ENCODE data around the gene SUMO2.
"Not testable (repeated sequence)": the region's sequence is repeated elsewhere in the genome, so short reads cannot be mapped to it uniquely, and the experiment has no call there.

Gene SUMO2

DNA sequence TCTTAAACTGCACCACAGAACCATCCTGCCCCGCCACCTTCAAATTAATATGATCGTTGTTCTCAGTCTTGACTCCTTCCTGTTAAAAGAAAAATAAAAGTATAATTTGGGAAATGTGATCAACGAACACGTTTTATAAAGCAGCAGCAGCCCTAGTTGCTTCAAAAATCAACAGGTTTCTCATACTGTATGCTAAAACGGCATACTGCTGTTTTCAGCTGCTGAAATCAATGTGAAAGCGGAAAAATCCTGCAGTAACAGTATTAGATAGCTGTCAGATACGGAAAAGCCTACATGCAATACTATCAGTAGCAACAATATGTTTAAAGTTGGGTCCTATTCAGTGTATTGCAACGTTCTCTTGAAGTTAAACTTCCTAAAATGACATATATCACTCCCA lies 1.6 kb downstream of the SUMO2 start:
- DNase-seq = no peak

DNA sequence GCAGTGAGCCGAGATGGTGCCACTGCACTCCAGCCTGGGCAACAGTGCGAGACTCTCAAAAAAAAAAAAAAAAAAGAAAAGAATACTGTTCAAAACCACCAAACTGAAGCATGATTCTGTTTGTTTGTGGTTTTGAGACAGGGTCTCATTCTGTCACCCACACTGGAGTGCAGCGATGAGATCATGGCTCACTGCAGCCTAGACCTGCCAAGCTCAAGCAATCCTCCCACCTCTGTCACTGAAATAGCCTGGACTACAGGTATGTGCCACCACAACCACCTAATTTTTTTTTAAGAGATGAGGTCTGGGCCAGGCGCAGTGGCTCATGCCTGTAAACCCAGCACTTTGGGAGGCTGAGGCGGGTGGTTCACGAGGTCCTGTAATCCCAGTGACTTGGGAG lies 4.3 kb downstream of the SUMO2 start:
- no peak for DNase-seq

DNA sequence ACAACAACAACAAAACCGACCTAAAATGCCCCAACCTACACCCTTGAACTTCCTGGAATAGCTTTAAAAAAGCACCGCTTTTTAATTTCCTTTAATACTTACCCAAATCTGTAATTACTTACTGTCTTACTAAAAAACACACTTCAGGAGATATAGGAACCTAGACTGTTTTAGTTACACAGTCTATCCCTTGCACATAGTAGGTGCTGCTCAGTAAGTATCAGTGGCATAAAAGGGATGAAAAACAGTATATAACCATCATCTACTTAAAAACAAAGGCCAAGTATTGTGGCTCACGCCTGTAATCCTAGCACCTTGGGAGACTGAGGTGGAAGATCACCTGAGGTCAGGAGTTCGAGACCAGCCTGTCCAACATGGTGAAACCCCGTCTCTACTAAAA lies 6.1 kb downstream of the SUMO2 start:
- no peak for DNase-seq

DNA sequence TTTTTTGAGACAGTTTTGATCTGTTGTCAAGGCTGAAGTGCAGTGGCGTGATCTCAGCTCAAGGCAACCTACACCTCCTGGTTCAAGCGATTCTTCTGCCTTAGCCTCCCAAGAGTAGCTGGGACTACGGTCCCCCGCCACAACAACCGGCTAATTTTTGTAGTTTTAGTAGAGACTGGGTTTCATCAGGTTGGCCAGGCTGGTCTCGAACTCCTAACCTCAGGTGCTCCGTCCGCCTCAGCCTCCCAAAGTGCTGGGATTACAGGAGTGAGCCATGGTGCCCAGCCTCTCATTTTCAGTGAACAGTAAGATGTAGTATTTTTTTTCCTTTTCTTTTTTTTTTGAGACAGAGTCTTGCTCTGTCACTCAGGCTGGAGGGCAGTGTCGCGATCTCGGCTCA lies 7.8 kb downstream of the SUMO2 start:
- no peak for DNase-seq

DNA sequence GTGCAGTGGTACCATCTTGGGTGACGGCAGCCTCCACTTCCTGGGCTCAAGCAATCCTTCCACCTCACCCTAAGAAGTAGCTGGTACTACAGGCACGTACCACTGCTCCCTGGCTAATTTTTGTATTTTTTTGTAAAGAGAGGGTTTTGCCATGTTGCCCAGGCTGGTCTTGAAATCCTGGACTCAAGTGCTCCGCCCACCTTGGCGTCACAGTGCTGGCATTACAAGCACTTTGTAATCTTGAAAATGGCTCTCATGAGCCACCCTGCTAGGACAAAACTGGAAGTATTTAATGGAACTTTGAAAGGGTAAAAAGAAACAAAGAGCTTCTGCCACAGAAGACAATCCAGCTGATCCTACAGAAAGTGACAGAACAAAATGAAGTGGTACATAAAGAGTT lies 9.2 kb downstream of the SUMO2 start:
- DNase-seq = no peak

DNA sequence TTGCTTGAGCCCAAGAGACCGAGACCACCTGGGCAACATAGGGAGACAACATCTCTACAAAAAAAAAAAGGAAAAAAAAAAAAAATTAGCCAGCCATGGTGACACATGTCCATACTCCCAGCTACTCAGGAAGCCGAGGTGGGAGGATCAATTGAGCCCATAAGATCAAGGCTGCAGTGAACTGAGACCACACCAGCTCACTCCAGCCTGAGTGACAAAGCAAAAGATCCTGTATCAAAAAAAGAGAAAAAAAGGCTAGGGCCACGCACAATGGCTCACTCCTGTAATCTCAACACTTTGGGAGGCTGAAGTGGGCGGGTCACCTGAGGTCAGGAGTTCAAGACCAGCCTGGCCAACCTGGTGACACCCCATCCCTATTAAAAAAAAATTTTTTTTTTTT lies 13.8 kb downstream of the SUMO2 start:
- no peak for DNase-seq

DNA sequence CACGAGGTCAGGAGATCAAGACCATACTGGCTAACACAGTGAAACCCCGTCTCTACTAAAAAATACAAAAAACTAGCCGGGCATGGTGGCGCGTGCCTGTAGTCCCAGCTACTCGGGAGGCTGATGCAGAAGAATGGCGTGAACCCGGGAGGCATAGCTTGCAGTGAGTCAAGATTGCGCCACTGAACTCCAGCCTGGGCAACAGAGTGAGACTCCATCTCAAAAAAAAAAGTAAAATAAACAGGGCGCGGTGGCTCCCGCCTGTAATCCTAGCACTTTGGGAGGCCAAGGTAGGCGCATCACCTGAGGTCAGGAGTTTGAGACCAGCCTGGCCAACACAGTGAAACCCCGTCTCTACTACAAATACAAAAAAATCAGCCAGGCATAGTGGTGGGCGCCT lies 18.2 kb downstream of the SUMO2 start:
- DNase-seq = not testable (repeated sequence)

DNA sequence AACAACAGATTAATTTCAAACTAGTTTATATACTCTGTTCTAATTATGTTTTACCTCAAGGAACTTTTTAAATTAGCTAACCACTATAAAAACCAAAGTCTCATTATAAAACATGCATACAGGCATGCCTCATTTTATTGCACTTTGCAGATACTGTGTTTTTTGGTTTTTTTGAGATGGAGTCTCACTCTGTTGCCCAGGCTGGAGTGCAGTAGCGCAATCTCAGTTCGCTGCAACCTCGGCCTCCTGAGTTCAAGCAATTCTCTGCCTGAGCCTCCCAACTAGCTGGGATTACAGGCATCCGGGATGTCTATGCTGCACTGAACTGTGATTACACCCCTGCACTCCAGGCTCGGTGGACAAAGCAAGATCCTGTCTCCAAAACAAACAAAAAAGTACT lies 19.7 kb downstream of the SUMO2 start:
- no peak for DNase-seq

DNA sequence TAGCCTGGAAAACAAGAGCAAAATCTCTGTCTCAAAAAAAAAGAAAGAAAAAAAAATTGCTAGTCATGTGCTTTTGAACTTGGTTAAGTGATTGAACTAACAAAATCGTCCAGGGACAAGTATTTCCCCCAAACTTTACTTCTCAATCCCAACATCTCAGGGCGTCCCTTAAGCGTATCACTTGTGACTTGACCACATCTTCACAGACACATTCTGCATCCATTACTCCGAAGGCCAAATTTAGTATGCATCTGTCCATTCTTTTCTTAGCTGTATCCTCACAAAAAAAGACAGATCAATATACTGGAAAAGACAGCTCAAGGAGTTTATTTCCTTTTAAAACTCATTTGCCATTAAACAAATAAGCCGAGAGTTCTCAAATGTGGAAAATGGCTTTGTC lies 22.5 kb downstream of the SUMO2 start:
- no peak for DNase-seq

DNA sequence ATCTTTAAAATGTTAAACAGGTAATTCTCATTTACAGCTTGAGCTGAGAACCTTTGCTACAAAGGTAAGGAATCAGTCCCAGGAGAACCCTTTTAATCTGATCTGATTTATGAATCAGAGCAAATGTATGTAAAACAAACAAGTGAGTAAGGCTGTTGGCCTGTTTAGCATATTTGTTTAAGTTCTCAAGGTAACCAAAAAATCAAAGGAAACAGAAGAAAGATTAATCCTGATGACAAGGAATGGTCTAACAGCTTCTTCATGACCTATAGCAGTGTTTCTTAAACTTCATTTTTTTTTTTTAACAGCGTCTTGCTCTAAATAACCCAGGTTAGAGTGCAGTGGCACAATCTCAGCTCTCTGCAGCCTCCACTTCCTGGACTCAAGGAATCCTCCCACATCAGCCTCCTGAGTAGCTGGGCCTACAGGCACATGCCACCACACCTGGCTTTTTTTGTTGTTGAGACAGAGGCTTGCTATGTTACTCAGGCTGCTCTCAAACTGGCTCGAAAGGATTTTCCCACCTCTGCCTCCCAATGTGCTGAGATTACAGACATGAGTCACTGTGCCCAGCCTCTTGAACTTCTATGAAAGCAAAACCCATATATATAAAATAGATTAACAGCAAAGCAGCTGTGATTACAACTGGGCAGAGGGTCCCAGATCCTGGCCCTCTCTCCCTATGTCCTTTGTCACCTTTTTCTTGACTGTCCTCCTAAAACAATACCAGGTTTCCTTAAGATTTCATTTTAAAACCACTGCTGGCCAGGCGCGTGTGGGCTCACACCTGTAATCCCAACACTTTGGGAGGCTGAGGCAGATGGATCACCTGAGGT lies 23.3 kb downstream of the SUMO2 start:
- no peak for DNase-seq

DNA sequence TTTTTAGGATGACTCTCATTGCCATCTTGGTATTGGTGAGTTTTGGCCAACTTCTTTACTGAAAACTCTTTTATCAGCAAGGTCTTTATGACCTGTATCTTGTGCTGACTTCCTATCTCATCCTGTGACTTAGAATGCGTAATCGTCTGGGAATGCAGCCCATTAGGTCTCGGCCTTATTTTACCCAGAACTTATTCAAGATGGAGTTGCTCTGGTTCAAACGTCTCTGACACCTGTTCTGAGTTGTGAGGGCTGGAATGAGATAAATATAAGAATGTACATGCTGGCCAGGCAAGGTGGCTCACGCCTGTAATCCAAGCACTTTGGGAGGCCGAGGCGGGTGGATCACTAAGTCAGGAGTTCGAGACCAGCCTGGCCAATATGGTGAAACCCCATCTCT lies 24.3 kb downstream of the SUMO2 start:
- DNase-seq = not testable (repeated sequence)

DNA sequence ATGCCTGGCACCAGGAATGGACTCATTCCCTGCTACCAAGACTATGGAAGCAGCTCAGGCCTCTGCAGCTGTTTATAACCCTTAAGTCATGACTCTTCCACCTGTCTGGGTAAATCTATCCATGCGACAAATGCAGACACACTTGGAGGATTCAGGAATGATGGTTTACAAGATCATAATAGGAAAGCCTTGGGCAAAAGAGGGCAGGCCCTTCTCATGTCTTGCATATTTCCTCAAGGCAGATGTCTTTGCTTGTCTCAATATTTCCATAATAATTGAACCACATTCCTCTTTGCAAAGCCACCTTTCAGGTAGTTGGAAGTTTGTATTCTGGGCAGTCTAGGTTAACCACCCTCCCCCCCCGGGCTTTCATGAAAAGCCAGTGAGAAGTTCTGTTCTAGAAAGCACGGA lies 27.6 kb downstream of the SUMO2 start:
- no peak for DNase-seq

DNA sequence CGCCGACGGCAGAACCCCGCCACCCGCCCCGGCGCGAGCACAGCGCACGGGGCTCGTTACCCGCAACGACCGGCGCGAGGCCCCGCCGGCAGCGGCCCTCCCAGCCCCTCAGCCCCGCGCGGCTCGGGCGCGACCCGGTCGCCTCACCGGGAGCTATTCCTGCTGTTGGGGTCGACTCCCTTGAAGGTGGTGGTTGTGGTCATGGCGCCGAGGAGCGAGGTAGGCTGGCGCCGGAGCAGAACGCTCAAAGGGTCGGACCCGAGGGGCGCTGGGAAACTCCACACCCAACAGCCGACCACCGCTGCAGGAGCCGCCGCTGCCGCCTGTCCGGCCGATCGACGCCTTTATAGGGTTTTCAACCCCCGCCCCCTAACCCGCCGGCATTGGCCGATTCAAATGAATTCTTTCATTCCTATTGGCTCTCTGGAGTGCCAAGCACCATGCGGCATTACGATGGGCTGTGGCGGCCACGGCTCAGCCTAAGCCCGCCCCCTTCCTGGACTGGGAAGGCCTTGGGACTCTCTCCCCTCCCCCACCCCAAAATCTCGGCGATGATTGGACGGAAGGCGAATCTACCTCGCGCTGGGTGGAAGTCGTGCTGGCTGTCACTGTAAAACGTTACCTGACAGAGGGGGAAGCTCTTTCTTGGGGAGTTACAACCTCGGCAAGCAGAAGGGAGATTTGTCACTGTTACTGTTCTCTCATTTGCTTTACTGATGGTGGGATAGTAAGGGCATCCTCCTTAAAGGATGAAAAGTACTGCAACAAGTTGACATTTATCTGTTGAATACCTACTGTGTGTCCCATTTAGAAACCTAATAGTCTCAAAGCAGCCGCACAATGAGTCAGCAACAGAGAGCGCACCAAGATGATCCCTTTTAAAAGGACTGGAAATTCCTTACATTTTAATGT lies 28.3 kb downstream of the SUMO2 start, which contains the start of gene JPT1:
Gene JPT1, minus strand, starts transcription at position 318 of the 912 bp plus-strand sequence. Its CDS starts 115 bp downstream, at position 203.
- peak; percentile 77 for DNase-seq

DNA sequence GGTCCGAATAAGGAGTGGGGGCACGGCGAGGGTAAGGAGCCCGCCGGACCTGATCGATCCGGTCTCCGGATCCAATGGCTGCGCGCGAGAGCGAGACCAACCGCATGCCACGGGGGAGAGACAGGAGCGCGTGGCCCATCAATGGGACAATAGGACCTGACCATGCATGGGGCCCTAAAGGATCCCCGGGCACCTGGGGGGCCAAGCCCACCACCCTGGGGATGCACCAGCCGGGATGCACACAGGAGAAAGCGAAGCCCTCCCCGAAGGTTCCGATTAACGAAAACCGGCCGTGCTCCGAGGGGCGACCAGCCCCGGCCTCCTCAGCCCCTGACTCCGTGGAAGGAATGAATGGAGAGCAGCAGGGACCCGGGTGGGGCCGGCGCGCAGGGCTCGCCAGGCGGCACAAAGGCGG lies 29.0 kb downstream of the SUMO2 start:
- no peak for DNase-seq

DNA sequence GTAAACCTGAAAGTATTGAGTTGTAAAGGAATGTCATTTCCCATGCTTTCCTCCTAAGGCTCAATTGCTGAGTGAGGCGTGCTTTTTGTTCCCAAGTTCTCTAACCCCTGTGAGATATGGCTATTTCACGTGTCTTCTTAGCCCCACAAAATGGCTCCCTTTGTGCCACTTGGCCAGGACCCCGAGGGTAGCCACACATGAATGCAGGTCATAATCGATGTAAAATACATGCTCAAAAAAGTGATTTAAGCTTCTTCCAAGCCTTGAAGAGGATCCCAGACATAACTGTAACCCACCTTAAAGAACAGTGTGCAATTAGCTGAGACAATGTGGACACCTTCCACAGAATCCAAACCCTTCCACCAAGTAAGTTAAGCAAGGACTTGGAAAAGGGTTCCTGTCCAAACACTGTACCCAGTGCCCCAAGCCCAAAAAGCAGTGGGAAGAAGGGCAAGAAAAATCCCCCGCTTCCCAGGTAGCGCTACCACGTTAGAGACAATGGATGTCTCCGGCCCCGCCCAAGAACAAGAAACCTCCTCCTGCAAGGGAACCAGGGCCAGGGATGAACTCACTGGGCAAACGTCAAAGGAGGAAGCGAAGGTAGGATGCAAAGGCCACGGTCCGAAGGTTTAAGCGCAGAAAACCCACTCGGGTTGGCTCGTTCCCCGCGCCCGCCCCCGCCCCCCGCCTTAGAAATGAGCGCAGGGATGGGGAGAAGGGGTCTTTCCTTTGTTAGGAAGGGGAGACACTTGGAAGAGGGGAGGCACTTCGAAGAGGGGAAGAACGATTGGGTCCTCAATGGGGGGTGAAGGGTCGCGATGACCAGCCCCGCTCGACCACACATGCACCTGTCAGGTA lies 29.6 kb downstream of the SUMO2 start:
- DNase-seq = peak; percentile 39

DNA sequence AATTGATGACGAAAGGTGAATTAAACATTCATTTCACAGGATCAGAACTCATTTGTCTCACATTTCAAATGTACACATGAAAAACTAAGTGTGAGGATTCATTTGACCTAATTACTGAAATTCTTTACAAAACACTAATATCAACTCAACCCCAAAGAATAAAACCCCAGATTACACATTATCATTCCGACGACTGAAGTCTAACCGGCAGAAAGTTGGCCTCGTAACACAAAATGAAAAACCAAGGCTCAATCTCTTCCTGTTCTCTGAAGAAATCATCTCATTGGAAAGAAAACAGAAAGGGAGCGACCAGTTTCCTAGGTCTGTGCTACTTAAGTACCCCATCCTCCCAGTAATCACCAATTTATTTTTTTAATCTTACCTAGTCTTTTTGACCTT lies 30.2 kb downstream of the SUMO2 start:
- no peak for DNase-seq

DNA sequence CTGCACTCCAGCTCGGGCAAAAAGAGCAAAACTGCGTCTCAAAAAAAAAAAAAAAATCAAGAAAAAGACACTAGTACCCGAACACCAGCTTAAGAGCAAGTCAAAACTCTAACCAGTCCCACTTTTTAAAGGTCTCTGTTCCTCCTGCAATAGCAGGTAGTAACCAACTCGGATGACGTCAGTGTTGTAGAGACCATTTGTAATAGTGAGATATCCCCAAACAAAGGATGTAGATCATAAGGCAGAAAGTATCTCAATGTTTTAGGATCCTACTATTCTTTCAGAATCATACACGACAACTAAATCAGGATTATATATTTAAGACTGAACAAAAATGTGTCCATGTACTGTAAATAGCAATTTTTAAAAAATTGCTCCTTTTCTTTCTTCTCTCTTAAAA lies 30.8 kb downstream of the SUMO2 start:
- no peak for DNase-seq

DNA sequence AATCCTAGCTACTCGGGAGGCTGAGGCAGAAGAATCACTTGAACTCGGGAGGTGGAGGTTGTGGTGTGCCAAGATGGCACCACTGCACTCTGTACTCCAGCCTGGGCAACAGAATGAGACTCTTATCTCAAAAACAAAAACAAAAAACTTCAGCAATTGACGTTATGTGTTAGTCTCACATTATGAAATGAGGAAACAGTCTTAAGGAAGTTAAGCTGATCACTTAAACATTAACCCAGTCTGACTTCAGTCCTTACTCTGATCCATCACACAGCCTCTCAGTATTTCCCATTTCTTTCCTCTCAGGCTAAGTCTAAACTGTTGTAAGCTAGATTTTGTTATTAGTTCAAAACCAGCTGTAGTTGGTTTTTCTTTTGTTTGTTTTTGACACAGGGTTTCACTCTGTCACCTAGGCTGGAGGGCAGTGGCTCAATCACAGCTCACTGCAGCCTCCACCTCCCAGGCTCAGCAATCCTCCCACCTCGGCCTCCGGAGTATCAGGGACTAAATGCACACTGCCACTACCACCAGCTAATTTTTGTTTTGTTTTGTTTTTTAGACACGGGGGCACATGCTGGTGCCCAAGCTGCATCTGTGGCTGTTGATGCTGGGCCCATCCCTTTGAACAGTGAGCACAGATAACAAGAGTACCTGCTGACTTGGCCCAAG lies 34.7 kb downstream of the SUMO2 start:
- DNase-seq = no peak

DNA sequence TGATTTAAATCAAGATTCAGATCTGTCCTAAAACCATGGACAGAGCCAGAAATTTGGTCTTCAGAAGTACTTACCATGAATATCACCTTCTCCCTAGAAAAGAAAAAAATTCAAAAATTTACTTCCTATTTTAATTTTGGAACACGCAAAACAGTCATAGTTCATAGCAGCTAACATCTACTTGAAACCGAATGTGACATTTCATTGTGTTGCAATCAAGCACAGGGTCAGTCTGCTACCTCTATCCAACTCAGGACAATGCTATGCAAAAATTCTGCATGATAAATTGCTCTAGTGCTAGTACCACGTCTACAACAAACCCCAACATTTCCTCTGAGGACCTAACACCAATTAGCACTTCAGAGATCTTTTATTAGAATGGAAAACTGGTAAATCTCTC lies 36.2 kb downstream of the SUMO2 start:
- no peak for DNase-seq

DNA sequence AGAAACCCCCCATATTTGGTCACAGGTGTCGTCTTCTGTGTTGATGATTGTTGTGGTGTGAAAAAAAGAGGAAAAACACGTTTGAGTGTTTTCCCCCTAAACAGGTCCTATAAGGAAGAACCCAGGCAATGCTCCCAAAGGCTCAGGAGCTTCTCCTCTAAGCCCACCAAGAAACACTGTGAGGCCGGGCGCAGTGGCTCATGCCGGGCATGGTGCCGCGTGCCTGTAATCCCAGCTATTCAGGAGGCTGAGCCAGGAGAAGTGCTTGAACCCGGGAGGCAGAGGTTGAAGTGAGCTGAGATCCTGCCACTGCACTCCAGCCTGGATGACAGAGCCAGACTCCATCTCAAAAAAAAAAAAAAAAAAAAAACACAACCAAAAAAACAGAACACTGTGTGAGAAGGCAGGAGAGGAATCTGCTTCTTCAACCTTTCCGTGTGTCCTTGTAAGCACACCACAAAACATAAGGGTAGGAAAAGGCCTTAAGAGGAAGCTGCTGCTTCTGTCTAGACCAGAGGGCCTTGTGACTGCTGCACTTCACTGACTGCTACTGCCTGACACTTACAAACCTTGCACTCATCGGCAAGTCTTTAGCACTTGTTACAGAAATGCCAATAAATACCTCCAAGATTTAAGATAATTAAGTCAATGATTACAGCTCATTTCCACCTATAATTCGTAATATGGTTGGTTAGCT lies 37.8 kb downstream of the SUMO2 start:
- DNase-seq = no peak

DNA sequence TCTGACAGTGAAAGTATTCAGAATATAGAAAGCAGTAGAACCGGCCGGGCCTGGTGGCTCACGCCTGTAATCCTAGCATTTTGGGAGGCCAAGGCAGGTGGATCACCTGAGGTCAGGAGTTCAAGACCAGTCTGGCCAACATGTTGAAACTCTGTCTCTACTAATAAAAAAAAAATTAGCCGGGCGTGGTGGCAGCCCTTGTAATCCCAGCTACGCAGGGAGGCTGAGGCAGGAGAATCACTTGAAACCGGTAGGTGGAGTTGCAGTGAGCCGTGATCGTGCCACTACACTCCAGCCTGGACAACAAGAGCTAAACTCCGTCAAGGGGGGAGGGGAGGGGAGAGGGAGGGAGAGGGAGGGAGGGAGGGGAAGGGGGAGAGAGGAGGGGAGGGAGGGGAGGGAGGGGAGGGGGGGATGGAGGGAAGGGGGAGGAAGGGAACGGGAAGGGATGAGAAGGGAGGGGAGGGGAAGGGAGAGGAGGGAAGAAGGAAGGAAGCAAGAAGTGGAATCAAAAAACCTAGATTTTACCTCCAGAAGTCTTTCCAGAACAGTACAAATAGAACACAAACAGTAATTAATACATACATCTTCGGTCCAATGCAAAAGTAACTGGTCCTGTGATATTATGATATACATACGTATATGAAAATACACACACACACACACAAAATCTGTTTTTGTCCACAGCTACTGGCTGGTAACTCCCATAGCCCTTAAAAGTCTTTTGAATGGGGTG lies 40.4 kb downstream of the SUMO2 start:
- DNase-seq = no peak
